ENCODE measurements around the gene ALPP. TPM values are rescaled to one million over a fixed set of nuclear protein-coding genes. Genes with fewer than 3 reads are reported as not detected.
A peak's percentile ranks its signal among the peaks of the same experiment; 100 is the strongest.
"Not testable (repeated sequence)": the region's sequence is repeated elsewhere in the genome, so short reads cannot be mapped to it uniquely, and the experiment has no call there.

ALPP gene
- total RNA-seq, 4 donors from 2014 or later = not detected

DNA sequence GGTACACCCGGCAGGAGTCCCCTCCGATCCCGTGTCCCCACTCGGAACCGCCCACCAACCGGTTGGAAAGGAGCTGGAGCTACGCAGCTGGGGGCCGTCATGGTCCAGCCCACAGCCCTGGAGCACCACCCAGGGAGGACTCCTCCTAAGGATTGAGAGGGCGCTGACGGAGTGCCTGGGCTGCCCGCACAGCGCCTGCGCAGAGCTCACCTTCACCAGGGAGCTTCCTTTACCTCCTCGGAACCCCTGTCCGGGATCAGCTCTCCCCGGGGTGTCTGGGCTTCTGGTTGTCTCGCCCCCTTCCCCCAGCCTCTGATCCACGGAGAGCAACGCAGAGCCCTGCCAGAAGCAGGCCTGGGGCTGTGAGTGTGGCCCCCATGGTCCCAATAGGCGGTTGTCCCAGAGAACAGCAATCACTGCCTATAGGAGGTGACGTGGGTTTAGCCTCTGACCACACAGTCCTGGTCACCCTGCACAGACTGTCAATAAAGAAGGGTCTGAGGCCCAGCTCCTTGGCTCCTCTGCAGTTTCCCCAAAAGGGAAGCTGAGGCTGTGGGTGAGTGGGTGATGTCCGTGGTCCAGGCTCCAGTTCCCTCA is 42.7 kb downstream of the ALPP start:
- Histone ChIP-seq H3K36me3 (no peaks in the 10 kb centered on the region), H3K4me1 (peaks cover 12 to 26% of the 10 kb centered on the region in 2 donors), H3K9me3 (no peaks in the 10 kb centered on the region), H3K27ac (no peak overlapping the region), H3K4me3 (replicated peaks in 1 of 3) (peak overlapping the region in 2 of 3 donors; percentile 16 to 21), H3K27me3 (peaks cover 8% of the 10 kb centered on the region)
- intact Hi-C loops (cut with DNase I) = no loop called here
- TF ChIP-seq, protein P1, sequence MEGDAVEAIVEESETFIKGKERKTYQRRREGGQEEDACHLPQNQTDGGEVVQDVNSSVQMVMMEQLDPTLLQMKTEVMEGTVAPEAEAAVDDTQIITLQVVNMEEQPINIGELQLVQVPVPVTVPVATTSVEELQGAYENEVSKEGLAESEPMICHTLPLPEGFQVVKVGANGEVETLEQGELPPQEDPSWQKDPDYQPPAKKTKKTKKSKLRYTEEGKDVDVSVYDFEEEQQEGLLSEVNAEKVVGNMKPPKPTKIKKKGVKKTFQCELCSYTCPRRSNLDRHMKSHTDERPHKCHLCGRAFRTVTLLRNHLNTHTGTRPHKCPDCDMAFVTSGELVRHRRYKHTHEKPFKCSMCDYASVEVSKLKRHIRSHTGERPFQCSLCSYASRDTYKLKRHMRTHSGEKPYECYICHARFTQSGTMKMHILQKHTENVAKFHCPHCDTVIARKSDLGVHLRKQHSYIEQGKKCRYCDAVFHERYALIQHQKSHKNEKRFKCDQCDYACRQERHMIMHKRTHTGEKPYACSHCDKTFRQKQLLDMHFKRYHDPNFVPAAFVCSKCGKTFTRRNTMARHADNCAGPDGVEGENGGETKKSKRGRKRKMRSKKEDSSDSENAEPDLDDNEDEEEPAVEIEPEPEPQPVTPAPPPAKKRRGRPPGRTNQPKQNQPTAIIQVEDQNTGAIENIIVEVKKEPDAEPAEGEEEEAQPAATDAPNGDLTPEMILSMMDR (IDR thresholded peaks at IDR 0.05) = no peak
- TF ChIP-seq POLR2A (IDR thresholded peaks at IDR 0.05) = no peak
- peak; percentile 68 to 77 for DNase-seq
- 21 to 100% methylated on average over 2 to 19 of the region's 22 CpGs for WGBS, 2 donors

DNA sequence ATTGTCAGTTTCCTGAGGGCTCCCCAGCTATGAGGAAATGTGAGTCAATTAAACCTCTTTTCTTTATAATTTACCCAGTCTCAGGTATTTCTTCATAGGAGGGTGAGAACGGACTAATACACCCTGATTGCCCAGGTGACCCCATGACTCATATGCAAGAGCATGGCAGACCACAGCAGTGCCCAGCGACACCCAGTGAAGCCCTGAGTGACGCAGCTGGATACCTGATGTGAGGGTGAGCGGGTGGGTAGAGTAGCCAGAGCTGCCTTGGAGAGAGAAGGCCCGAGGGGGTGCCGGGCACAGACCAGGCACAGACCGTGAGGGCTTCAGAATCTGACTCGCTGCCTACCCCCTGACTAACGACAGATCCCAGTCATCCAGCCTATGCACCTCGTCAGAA is 43.5 kb downstream of the ALPP start:
- WGBS, 2 donors = 92 to 94% methylated on average over 10 of the region's 10 CpGs
- Histone ChIP-seq H3K9me3 (no peaks in the 10 kb centered on the region), H3K27ac (no peak overlapping the region), H3K27me3 (peaks cover 8% of the 10 kb centered on the region), H3K4me3 (replicated peaks in 1 of 3) (no peak overlapping the region), H3K4me1 (peaks cover 12 to 26% of the 10 kb centered on the region in 2 donors), H3K36me3 (no peaks in the 10 kb centered on the region)
- DNase-seq = no peak
- TF ChIP-seq, protein P1 (IDR thresholded peaks at IDR 0.05) = no peak
- no peak for TF ChIP-seq POLR2A (IDR thresholded peaks at IDR 0.05)
- intact Hi-C loops (cut with DNase I) = no loop called here

DNA sequence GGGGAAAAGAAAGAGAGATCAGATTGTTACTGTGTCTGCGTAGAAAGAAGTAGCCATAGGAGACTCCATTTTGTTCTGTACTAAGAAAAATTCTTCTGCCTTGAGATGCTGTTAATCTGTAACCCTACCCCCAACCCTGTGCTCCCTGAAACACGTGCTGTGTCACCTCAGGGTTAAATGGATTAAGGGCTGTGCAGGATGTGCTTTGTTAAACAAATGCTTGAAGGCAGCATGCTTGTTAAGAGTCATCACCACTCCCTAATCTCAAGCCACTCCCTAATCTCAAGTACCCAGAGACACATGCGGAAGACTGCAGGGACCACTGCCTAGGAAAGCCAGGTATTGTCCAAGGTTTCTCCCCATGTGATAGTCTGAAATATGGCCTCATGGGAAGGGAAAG is 44.4 kb downstream of the ALPP start:
- H3K9me3 ChIP-seq; DNase-seq; H3K4me3 ChIP-seq (replicated peaks in 1 of 3); H3K27ac ChIP-seq; H3K27me3 ChIP-seq; intact Hi-C loops (cut with DNase I); H3K36me3 ChIP-seq: not testable (repeated sequence)
- 38 to 46% methylated on average over 3 of the region's 3 CpGs for WGBS, 2 donors
- peaks cover 12 to 26% of the 10 kb centered on the region in 2 donors for H3K4me1 ChIP-seq

DNA sequence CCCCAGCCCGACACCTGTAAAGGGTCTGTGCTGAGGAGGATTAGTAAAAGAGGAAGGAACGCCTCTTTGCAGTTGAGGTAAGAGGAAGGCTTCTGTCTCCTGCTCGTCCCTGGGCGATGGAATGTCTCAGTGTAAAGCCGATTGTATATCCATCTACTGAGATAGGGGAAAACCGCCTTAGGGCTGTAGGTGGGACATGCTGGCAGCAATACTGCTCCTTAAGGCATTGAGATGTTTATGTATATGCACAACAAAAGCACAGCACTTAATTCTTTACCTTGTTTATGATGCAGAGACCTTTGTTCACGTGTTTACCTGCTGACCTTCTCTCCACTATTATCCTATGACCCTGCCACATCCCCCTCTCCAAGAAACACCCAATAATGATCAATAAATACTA is 44.9 kb downstream of the ALPP start:
- intact Hi-C loops (cut with DNase I); H3K36me3 ChIP-seq; H3K27ac ChIP-seq; H3K4me3 ChIP-seq (replicated peaks in 1 of 3); DNase-seq; H3K27me3 ChIP-seq; H3K9me3 ChIP-seq: not testable (repeated sequence)
- 59% methylated on average over 7 of the region's 7 CpGs for WGBS, 2 donors
- H3K4me1 ChIP-seq = peaks cover 12 to 26% of the 10 kb centered on the region in 2 donors

DNA sequence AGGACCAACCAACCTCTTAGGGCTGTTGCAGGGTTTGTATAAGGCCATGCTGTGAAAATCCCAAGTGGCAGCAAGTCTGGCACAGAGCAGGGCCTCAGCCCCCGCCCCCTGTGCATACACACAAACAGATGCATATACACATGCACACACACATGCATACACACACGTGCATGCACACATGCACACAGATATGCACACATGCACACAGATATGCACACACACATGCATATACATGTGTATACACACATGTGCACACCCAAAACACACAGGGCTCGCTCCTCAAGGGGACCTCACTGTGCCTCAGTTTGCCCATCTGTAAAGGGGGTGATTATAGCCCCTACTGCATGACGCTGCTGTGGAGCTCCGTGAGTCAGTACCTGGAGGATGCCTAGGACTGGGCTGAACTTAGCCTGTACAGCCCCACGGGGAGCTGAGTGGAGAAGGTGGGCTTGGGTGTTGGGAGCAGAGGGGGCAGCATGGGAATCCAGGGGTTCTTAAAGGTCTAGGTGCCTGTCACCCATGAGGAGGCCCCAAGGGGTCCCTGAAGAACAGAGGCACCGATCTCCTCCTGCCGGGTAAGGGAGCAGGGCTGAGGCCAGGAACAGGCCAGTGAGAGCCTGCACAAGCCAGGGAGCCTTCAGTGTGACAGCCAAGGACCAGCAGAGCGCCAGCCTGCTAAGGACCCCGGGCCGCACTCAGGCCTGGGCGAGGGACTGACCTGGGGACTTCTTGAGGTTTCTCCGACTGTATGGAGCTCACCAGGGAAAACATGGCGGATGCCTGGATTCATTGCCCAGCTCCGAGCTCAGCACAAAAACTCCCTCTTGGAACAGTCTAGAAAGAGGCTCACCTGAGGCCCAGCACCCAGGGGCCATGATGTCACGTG is 53.4 kb downstream of the ALPP start:
- WGBS, 2 donors = 82 to 85% methylated on average over 4 to 7 of the region's 16 CpGs
- H3K9me3 ChIP-seq = no peaks in the 10 kb centered on the region
- TF ChIP-seq, protein P1 (IDR thresholded peaks at IDR 0.05) = no peak
- intact Hi-C loops (cut with DNase I) = no loop called here
- H3K27ac ChIP-seq = no peak overlapping the region
- DNase-seq = no peak
- H3K4me1 ChIP-seq = peaks cover 0 to 8% of the 10 kb centered on the region in 2 donors
- H3K36me3 ChIP-seq = no peaks in the 10 kb centered on the region
- no peaks in the 10 kb centered on the region for H3K27me3 ChIP-seq
- no peak overlapping the region for H3K4me3 ChIP-seq (replicated peaks in 1 of 3)

Small RNA genes within 50 kb of the gene (small RNA-seq; reads per million reads assigned to genes)
- gene AC068134.3 (not detected), gene AC068134.4 (not detected)

Other genes starting within 250 kb of the ALPP start
- not detected for gene ALPG, start 28.1 kb downstream of the ALPP start, total RNA-seq
- gene ALPI, start 77.4 kb downstream of the ALPP start, total RNA-seq = not detected
- 1 to 10 TPM in 2 of 4 donors, under 1 TPM in 2; 0.11 to 1.5 (median 1.2) TPM for gene ECEL1, start 109.1 kb downstream of the ALPP start, total RNA-seq
- not detected for gene PRSS56, start 141.6 kb downstream of the ALPP start, total RNA-seq
- not detected for gene CHRND, start 147.4 kb downstream of the ALPP start, total RNA-seq
- not detected for gene CHRNG, start 160.9 kb downstream of the ALPP start, total RNA-seq
- gene TIGD1, start 171.8 kb downstream of the ALPP start, total RNA-seq = 10 to 100 TPM in 1 of 4 donors, 1 to 10 TPM in 3; 6.7 to 11.6 (median 6.9) TPM
- 10 to 100 TPM; 50.7 to 59.6 (median 54.4) TPM for gene EIF4E2, start 171.9 kb downstream of the ALPP start, total RNA-seq